Measurements from ENCODE around the gene HPSE.

DNA sequence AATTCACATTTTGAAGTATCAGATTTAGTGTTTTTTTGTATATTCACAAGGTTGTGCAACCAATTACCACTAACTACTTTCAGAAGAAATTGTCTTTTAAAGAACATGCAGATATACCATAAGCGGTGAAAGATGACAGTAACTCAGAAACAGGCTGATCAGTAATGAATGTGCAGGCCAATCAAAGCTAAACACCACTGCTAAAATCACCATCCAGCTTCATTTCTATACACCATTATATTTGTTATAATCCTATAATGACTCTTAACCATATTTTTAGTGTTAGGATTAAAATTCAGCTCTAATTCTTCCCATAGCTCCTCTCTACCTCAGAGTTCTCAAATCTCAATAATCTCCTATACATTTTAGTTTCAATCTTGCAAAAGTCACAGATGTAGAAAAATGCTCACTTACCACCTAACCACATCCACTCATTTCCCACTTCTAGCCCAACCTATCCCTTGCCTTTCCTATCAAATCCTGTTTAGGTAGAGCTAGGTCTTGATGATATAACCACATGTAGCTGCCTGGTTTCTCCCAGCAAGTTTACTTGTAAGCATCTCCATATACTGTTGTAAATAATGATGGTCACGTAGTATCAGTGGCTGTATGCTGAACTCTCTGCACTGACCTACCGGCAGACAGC, 66.7 kb downstream of the HPSE start:
- TF ChIP-seq, protein P1, sequence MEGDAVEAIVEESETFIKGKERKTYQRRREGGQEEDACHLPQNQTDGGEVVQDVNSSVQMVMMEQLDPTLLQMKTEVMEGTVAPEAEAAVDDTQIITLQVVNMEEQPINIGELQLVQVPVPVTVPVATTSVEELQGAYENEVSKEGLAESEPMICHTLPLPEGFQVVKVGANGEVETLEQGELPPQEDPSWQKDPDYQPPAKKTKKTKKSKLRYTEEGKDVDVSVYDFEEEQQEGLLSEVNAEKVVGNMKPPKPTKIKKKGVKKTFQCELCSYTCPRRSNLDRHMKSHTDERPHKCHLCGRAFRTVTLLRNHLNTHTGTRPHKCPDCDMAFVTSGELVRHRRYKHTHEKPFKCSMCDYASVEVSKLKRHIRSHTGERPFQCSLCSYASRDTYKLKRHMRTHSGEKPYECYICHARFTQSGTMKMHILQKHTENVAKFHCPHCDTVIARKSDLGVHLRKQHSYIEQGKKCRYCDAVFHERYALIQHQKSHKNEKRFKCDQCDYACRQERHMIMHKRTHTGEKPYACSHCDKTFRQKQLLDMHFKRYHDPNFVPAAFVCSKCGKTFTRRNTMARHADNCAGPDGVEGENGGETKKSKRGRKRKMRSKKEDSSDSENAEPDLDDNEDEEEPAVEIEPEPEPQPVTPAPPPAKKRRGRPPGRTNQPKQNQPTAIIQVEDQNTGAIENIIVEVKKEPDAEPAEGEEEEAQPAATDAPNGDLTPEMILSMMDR (IDR thresholded peaks at IDR 0.05), result no peak
- no peak for TF ChIP-seq POLR2A (IDR thresholded peaks at IDR 0.05)

All from body of pancreas (tissue), 4 donors.